Measurements from ENCODE around the gene TECR. TPM values are rescaled to one million over a fixed set of nuclear protein-coding genes. Genes with fewer than 3 reads are reported as not detected.
"Not testable (repeated sequence)": the region's sequence is repeated elsewhere in the genome, so short reads cannot be mapped to it uniquely, and the experiment has no call there.

The TECR gene
- total and polyA plus RNA-seq, 2 donors, result 51.3 to 143 TPM

DNA sequence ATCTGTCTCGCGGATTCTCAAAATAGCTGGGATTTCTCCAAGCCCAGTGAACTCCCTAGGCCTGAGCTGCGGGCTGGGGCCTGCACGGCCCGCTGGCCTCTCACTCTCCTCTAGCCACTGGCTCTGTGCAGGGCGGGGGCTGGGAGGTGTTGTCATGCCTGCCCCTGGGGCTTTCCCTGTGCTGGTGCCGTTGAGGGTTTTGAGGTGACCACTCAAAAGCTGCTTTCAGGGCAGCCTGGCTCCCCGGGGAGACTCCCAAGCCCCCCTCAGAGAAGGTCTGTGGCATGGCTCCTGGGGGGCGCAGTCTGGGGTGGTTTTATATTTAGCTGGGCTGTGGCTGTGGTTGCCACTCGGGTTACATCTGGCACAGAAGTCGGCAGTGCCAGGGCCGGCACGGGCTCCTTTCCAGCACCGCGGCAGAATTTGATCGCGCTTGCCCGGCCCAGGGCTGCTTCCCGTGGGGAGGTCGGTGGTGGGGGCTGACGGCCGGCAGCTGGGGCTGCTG lies 32.5 kb downstream of the TECR start:
- no peak overlapping the region for H3K4me3 ChIP-seq (ENCODE audit: low read length in 2 of 2)
- WGBS, result 84% methylated on average over 22 of the region's 22 CpGs
- peaks cover 0 to 11% of the 10 kb centered on the region in 2 donors for H3K4me1 ChIP-seq (ENCODE audit: control insufficient read depth in 2 of 2, insufficient read depth in 2 of 2, low read length in 2 of 2)
- DNase-seq (ENCODE audit: low read depth in 6 of 9, low spot score in 9 of 9), result no peak
- H3K36me3 ChIP-seq (ENCODE audit: control insufficient read depth in 2 of 2, insufficient read depth in 2 of 2, low read length in 1 of 2), result peaks cover 28 to 48% of the 10 kb centered on the region in 2 donors
- peaks cover 0 to 1% of the 10 kb centered on the region in 2 donors for H3K9me3 ChIP-seq (ENCODE audit: control insufficient read depth in 2 of 2, insufficient read depth in 1 of 2, low read length in 1 of 2)
- peak overlapping the region in 1 of 2 donors; percentile 43 for H3K27ac ChIP-seq (ENCODE audit: low read depth in 1 of 2, low read length in 1 of 2)
- no peaks in the 10 kb centered on the region for H3K27me3 ChIP-seq (ENCODE audit: control insufficient read depth in 2 of 2, insufficient read depth in 1 of 2, low read length in 1 of 2)

DNA sequence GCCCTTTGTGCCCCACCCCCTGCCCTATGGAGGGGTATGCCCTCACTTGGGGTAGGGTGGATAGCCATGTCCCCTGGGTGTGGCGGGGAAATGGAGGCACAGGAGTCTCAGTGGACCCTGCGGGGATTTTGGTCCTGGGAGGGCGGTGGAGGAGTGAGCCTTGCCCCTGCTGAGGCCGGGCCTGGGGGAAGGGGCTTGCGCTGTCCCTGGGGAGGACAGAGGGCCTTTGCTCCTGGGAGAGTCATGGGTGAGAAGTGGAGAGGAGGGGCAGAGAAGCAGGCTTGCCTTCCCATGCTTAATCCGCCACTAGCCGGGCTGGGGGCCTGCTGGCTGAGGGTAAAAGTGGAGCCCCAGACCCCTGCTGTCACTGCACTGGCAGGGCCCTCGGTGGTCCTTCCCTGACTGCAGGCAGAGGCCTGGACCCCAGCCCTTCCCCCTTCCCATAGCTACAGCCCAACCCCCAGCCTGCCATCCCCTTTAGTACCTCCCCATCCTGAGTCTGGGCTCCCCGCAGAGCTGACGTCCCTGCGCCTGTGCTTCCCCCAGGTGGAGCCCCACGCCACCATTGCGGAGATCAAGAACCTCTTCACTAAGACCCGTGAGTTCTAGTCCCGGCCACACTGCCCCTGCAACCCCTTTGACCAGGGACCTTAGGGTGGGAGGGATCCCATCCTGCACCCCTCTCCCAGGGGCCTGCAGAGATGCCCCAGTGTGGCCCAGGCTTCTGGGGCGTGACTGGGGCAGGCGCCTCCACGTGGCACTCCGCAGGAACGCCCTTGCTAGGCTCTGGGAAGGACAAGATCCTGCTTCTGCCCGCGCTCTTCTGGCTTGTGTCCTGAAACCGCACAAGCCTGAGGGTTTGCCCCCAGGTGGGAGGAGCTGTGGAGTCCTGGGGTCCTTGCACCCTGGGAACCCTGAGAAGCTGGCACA lies 33.5 kb downstream of the TECR start:
- H3K27me3 ChIP-seq (ENCODE audit: control insufficient read depth in 2 of 2, insufficient read depth in 1 of 2, low read length in 1 of 2), result no peaks in the 10 kb centered on the region
- WGBS, result 94% methylated on average over 23 of the region's 23 CpGs
- DNase-seq (ENCODE audit: low read depth in 6 of 9, low spot score in 9 of 9), result no peak
- peaks cover 29 to 57% of the 10 kb centered on the region in 2 donors for H3K36me3 ChIP-seq (ENCODE audit: control insufficient read depth in 2 of 2, insufficient read depth in 2 of 2, low read length in 1 of 2)
- no peak overlapping the region for H3K27ac ChIP-seq (ENCODE audit: low read depth in 1 of 2, low read length in 1 of 2)
- H3K9me3 ChIP-seq (ENCODE audit: control insufficient read depth in 2 of 2, insufficient read depth in 1 of 2, low read length in 1 of 2), result peaks cover 0 to 1% of the 10 kb centered on the region in 2 donors
- H3K4me3 ChIP-seq (ENCODE audit: low read length in 2 of 2), result no peak overlapping the region
- H3K4me1 ChIP-seq (ENCODE audit: control insufficient read depth in 2 of 2, insufficient read depth in 2 of 2, low read length in 2 of 2), result peaks cover 0 to 10% of the 10 kb centered on the region in 2 donors

DNA sequence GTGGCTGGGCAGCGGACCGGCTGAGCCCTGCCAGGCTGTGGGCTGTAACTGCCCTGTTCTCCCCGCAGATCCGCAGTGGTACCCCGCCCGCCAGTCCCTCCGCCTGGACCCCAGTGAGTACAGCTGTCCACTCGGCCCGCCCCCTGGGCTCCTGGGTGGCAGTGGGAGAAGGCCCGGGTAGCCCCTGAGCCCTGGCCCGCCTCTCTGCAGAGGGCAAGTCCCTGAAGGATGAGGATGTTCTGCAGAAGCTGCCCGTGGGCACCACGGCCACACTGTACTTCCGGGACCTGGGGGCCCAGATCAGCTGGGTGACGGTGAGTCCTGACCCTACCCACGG lies 34.2 kb downstream of the TECR start:
- DNase-seq (ENCODE audit: low read depth in 6 of 9, low spot score in 9 of 9), result no peak
- H3K4me3 ChIP-seq (ENCODE audit: low read length in 2 of 2), result no peak overlapping the region
- 99% methylated on average over 16 of the region's 16 CpGs for WGBS
- H3K9me3 ChIP-seq (ENCODE audit: control insufficient read depth in 2 of 2, insufficient read depth in 1 of 2, low read length in 1 of 2), result peaks cover 0 to 1% of the 10 kb centered on the region in 2 donors
- H3K27me3 ChIP-seq (ENCODE audit: control insufficient read depth in 2 of 2, insufficient read depth in 1 of 2, low read length in 1 of 2), result no peaks in the 10 kb centered on the region
- H3K27ac ChIP-seq (ENCODE audit: low read depth in 1 of 2, low read length in 1 of 2), result no peak overlapping the region
- peaks cover 0 to 10% of the 10 kb centered on the region in 2 donors for H3K4me1 ChIP-seq (ENCODE audit: control insufficient read depth in 2 of 2, insufficient read depth in 2 of 2, low read length in 2 of 2)
- peaks cover 31 to 54% of the 10 kb centered on the region in 2 donors for H3K36me3 ChIP-seq (ENCODE audit: control insufficient read depth in 2 of 2, insufficient read depth in 2 of 2, low read length in 1 of 2)

DNA sequence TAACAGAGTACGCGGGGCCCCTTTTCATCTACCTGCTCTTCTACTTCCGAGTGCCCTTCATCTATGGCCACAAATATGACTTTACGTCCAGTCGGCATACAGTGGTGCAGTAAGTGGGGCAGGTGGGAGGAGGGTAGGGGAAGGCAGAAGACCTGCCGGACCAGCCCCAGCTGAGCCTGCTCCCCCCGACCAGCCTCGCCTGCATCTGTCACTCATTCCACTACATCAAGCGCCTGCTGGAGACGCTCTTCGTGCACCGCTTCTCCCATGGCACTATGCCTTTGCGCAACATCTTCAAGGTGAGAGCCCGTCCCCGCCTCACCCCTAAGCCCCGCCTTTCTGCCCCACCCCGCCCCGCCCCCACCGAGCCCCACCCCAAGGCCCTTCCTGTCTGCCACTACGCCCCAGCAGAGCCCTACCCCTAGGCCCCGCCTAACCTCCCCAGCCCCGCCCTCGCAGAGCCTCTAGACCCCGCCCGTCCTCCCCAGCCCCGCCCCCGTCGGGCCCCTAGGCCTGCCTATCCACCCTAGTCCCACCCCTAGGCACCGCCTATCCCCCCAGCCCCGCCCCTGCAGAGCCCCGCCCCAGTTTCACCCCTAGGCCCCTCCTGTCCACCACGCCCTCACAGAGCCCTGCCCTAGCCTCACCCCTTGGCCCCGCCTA lies 34.7 kb downstream of the TECR start:
- 92% methylated on average over 33 of the region's 33 CpGs for WGBS
- H3K27me3 ChIP-seq (ENCODE audit: control insufficient read depth in 2 of 2, insufficient read depth in 1 of 2, low read length in 1 of 2), result no peaks in the 10 kb centered on the region
- no peak for DNase-seq (ENCODE audit: low read depth in 6 of 9, low spot score in 9 of 9)
- peaks cover 0 to 1% of the 10 kb centered on the region in 2 donors for H3K9me3 ChIP-seq (ENCODE audit: control insufficient read depth in 2 of 2, insufficient read depth in 1 of 2, low read length in 1 of 2)
- peaks cover 0 to 8% of the 10 kb centered on the region in 2 donors for H3K4me1 ChIP-seq (ENCODE audit: control insufficient read depth in 2 of 2, insufficient read depth in 2 of 2, low read length in 2 of 2)
- peaks cover 32 to 53% of the 10 kb centered on the region in 2 donors for H3K36me3 ChIP-seq (ENCODE audit: control insufficient read depth in 2 of 2, insufficient read depth in 2 of 2, low read length in 1 of 2)
- no peak overlapping the region for H3K4me3 ChIP-seq (ENCODE audit: low read length in 2 of 2)
- H3K27ac ChIP-seq (ENCODE audit: low read depth in 1 of 2, low read length in 1 of 2), result no peak overlapping the region

DNA sequence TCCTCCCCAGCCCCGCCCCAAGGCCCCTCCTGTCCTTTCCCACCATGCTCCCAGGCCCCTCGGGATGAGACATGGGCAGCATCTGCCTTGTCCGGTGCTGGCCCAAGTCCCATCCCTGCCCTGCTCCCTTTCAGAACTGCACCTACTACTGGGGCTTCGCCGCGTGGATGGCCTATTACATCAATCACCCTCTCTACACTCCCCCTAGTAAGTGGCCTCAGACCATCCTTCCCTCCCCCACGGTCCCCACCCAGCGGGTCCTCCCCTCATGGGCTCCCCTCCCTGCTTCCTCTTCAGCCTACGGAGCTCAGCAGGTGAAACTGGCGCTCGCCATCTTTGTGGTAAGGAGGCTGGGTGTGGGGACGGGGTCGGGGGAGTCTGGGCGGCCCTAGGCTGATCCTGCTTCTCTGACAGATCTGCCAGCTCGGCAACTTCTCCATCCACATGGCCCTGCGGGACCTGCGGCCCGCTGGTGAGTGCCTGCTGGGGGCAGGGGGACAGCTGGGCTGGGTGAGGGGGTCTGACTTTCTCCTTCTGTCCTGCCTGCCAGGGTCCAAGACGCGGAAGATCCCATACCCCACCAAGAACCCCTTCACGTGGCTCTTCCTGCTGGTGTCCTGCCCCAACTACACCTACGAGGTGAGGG lies 35.4 kb downstream of the TECR start:
- not testable (repeated sequence) for DNase-seq (ENCODE audit: low read depth in 6 of 9, low spot score in 9 of 9); H3K9me3 ChIP-seq (ENCODE audit: control insufficient read depth in 2 of 2, insufficient read depth in 1 of 2, low read length in 1 of 2); H3K27me3 ChIP-seq (ENCODE audit: control insufficient read depth in 2 of 2, insufficient read depth in 1 of 2, low read length in 1 of 2); H3K27ac ChIP-seq (ENCODE audit: low read depth in 1 of 2, low read length in 1 of 2); H3K4me3 ChIP-seq (ENCODE audit: low read length in 2 of 2); H3K4me1 ChIP-seq (ENCODE audit: control insufficient read depth in 2 of 2, insufficient read depth in 2 of 2, low read length in 2 of 2)
- peaks cover 34 to 53% of the 10 kb centered on the region in 2 donors for H3K36me3 ChIP-seq (ENCODE audit: control insufficient read depth in 2 of 2, insufficient read depth in 2 of 2, low read length in 1 of 2)
- WGBS, result 79% methylated on average over 22 of the region's 22 CpGs

DNA sequence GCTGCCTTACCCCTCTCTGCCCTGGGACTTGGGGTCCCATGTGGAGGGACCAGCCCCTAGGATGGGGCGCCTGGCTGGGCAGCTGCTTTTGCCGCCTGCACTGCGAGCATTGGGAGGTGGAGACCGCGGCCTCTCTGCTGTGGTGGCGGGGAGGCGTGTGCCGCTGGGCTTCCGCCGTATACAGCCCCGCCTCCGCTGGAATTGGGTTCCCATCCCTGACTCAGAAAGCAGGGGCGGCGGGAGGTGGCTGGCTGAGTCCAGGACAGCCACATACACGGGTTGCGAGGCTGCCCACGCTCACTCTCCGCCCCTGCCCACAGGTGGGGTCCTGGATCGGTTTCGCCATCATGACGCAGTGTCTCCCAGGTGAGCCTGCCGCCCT lies 35.9 kb downstream of the TECR start:
- Histone ChIP-seq H3K27ac (ENCODE audit: low read depth in 1 of 2, low read length in 1 of 2) (no peak overlapping the region), H3K27me3 (ENCODE audit: control insufficient read depth in 2 of 2, insufficient read depth in 1 of 2, low read length in 1 of 2) (no peaks in the 10 kb centered on the region), H3K4me1 (ENCODE audit: control insufficient read depth in 2 of 2, insufficient read depth in 2 of 2, low read length in 2 of 2) (peaks cover 0 to 8% of the 10 kb centered on the region in 2 donors), H3K36me3 (ENCODE audit: control insufficient read depth in 2 of 2, insufficient read depth in 2 of 2, low read length in 1 of 2) (peaks cover 34 to 53% of the 10 kb centered on the region in 2 donors), H3K4me3 (ENCODE audit: low read length in 2 of 2) (no peak overlapping the region), H3K9me3 (ENCODE audit: control insufficient read depth in 2 of 2, insufficient read depth in 1 of 2, low read length in 1 of 2) (peaks cover 0 to 1% of the 10 kb centered on the region in 2 donors)
- no peak for DNase-seq (ENCODE audit: low read depth in 6 of 9, low spot score in 9 of 9)
- WGBS, result 96% methylated on average over 22 of the region's 22 CpGs

DNA sequence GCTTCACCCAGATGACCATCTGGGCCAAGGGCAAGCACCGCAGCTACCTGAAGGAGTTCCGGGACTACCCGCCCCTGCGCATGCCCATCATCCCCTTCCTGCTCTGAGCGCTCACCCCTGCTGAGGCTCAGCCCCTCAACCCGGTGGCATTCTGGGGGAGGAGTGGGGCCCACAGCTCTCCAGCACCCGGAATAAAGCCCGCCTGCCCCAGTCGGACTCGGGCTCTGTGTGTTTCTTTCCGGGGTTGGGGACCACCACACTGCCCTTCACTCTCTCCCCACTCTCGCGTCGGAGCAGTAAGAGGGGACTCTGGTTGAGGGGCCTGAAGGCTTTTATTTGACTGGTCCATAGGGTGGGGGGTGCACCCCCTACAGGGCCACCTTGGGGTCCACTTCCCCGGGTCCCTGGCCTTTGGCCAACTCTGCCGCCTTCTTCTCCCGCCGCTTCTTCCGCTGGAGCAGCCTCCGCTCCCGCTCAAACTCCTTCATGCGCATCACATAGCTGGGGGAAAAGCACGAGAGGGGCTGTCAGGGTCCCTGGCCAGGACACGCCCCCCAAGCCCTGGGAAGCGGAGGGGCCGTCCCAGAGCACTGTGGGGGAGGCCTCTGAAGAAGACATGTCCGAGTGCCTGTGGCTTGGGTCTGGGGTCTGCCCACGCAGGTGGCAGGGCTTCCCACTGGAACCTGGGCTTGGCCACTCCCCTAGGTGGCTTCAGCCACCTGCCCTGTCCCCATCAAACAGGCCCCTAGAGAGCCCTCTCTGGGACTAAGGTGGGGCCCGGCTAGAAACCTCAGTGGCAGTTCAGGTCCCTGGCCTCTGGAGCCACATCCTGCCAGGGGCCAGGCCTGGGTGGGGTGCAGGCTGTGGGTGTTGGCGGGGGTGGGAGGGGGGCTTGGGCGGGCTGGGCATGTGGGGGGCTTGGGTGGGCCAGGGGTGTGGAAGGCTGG lies 36.6 kb downstream of the TECR start:
- Histone ChIP-seq H3K27me3 (ENCODE audit: control insufficient read depth in 2 of 2, insufficient read depth in 1 of 2, low read length in 1 of 2) (no peaks in the 10 kb centered on the region), H3K9me3 (ENCODE audit: control insufficient read depth in 2 of 2, insufficient read depth in 1 of 2, low read length in 1 of 2) (peaks cover 0 to 1% of the 10 kb centered on the region in 2 donors), H3K27ac (ENCODE audit: low read depth in 1 of 2, low read length in 1 of 2) (no peak overlapping the region), H3K4me3 (ENCODE audit: low read length in 2 of 2) (no peak overlapping the region), H3K36me3 (ENCODE audit: control insufficient read depth in 2 of 2, insufficient read depth in 2 of 2, low read length in 1 of 2) (peaks cover 34 to 53% of the 10 kb centered on the region in 2 donors), H3K4me1 (ENCODE audit: control insufficient read depth in 2 of 2, insufficient read depth in 2 of 2, low read length in 2 of 2) (peaks cover 3 to 10% of the 10 kb centered on the region in 2 donors)
- no peak for DNase-seq (ENCODE audit: low read depth in 6 of 9, low spot score in 9 of 9)
- 96% methylated on average over 26 of the region's 31 CpGs for WGBS

DNA sequence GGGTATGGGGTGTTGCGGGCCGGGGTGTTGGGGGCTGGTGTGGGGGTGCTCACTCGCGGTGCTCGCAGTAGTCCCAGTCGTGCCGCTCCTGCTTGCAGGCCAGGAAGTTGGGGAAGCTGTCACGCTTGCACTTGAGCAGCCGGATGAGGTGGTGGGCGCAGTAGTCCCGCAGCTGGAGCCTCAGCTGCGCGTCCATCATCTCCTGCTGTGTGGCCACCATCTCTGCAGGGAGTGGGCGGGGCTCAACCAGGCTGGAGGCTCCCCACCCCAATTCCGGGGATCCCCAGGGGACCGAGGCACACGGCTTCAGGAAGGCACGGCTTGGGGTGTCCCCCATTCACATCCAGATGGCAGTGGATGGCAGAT lies 37.3 kb downstream of the TECR start:
- Histone ChIP-seq H3K27ac (ENCODE audit: low read depth in 1 of 2, low read length in 1 of 2) (no peak overlapping the region), H3K27me3 (ENCODE audit: control insufficient read depth in 2 of 2, insufficient read depth in 1 of 2, low read length in 1 of 2) (no peaks in the 10 kb centered on the region), H3K9me3 (ENCODE audit: control insufficient read depth in 2 of 2, insufficient read depth in 1 of 2, low read length in 1 of 2) (peaks cover 0 to 1% of the 10 kb centered on the region in 2 donors), H3K4me3 (ENCODE audit: low read length in 2 of 2) (no peak overlapping the region), H3K4me1 (ENCODE audit: control insufficient read depth in 2 of 2, insufficient read depth in 2 of 2, low read length in 2 of 2) (peaks cover 5 to 11% of the 10 kb centered on the region in 2 donors), H3K36me3 (ENCODE audit: control insufficient read depth in 2 of 2, insufficient read depth in 2 of 2, low read length in 1 of 2) (peaks cover 34 to 53% of the 10 kb centered on the region in 2 donors)
- DNase-seq (ENCODE audit: low read depth in 6 of 9, low spot score in 9 of 9), result no peak
- WGBS, result 91% methylated on average over 18 of the region's 18 CpGs
